Stimulated activated CD4-positive, alpha-beta T cell treated with anti-CD3 and anti-CD28 coated beads, TNF-alpha, amount 100 ng/mL, for 48 hours (primary cell): Measurements from ENCODE around the gene LYST.
A peak's percentile ranks its signal among the peaks of the same experiment; 100 is the strongest.
"Not testable (repeated sequence)": the region's sequence is repeated elsewhere in the genome, so short reads cannot be mapped to it uniquely, and the experiment has no call there.

Experiments
- DNase-seq, 3 donors: peaks; one replicate each; pipeline ENCODE4 v3.0.0-alpha.2; 2020; ENCODE audit warnings: low read depth in 3 of 3

The LYST gene, protein sequence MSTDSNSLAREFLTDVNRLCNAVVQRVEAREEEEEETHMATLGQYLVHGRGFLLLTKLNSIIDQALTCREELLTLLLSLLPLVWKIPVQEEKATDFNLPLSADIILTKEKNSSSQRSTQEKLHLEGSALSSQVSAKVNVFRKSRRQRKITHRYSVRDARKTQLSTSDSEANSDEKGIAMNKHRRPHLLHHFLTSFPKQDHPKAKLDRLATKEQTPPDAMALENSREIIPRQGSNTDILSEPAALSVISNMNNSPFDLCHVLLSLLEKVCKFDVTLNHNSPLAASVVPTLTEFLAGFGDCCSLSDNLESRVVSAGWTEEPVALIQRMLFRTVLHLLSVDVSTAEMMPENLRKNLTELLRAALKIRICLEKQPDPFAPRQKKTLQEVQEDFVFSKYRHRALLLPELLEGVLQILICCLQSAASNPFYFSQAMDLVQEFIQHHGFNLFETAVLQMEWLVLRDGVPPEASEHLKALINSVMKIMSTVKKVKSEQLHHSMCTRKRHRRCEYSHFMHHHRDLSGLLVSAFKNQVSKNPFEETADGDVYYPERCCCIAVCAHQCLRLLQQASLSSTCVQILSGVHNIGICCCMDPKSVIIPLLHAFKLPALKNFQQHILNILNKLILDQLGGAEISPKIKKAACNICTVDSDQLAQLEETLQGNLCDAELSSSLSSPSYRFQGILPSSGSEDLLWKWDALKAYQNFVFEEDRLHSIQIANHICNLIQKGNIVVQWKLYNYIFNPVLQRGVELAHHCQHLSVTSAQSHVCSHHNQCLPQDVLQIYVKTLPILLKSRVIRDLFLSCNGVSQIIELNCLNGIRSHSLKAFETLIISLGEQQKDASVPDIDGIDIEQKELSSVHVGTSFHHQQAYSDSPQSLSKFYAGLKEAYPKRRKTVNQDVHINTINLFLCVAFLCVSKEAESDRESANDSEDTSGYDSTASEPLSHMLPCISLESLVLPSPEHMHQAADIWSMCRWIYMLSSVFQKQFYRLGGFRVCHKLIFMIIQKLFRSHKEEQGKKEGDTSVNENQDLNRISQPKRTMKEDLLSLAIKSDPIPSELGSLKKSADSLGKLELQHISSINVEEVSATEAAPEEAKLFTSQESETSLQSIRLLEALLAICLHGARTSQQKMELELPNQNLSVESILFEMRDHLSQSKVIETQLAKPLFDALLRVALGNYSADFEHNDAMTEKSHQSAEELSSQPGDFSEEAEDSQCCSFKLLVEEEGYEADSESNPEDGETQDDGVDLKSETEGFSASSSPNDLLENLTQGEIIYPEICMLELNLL (N-terminal part only)

DNA sequence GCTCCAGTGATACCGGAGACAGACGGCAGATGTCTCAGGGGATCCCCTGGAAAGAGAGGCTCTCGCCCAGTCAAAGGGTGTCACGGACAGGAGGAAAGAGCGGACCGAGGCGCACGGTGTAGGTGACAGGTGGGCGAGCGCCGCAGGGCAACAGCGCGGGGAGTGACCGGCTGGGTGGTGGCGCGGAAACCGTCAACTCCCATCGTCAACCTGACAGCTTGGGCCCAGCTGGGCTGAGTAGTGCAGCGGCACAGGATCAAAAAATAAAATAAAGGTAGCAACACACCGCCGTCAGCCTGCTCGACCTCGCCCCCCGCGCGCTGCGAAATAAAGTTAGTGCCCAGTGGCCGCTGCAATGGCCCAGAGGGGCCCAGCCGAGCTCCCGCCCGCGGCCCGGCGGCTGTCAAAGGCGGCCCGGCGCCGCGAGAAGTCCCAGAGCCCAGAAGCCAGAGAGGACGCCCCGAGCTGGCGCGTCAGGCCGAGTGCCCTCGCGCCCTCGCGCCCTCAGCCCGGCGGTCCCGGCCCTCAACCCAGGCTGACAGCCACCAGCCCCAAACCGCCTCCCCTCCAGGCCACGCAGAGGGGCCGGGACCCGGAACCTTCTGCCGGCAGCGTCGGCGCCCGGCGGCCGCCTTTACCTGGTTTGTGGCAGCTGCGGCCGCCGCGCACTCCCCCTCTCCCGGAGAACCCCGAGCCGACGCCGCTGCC is at the start of gene LYST:
LYST (minus strand) TSS at position 702 of the 708 bp plus-strand sequence. CDS start 36,489 bp downstream, outside the sequence.
- DNase-seq = no peak

DNA sequence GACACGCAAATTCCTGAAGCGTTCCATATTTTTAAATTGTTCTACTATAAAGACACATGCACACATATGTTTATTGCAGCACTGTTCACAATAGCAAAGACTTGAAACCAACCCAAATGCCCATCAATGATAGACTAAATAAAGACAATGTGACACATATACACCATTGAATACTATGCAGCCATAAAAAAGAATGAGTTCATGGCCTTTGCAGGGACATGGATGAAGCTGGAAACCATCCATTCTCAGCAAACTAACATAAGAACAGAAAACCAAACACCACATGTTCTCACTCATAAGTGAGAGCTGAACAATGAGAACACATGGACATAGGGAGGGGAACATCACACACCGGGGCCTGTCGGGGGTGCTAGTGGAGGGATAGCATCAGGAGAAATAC is 48.8 kb upstream of the LYST start:
- DNase-seq = not testable (repeated sequence)

DNA sequence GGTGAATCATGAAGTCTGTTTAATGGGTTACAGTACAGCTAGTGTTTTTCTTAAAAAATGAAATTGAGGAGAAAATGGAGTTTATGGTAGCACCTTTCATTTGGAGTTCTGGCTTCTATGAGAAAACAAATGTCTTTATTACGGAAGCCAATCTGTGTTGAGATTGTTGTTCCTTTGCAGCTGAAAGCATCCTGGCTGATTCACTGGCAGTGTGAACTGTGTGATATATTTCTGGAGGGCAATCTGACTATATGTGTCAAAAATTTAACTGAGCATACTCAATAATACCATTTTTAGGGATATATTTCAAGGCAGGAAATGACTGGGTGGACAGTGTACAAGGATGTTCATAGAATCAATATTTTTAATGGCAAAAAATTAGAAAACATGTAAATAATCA is 46.6 kb upstream of the LYST start:
- no peak for DNase-seq

DNA sequence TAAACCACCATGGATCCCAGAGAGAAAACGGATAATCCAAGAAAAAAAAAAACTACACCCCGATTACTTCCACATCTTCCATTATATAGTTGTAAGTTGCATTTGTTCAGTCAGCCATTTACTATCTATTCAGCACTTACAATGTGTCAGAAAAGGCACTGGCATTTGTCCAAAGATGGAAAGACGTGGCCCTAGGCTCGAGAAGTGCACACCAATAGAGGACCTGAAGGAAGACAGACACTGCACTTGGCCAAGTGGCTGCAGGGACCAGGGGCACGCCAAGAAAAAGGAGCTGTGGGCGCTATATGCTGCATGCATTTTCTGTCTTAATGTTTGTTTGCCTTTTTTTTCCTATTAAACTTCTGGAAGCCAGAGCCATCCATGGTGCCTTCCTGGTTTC is 45.2 kb upstream of the LYST start:
- no peak for DNase-seq

DNA sequence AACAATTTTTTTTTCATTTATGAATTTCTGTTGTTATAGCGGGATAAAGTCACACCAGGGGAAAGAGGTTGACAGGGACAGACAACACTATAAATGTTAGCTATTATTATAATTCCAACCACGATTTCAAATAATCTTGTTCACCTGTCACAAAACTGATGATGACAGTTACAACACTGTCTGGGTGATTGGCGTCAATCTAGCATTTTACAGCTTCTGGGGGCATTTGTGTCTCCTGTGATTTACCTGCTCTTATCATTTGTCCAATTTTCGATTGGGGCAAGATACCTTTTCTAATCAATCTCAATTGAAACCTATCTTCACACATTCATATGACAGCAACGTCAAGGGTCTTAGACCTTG is 44.6 kb upstream of the LYST start:
- no peak for DNase-seq

DNA sequence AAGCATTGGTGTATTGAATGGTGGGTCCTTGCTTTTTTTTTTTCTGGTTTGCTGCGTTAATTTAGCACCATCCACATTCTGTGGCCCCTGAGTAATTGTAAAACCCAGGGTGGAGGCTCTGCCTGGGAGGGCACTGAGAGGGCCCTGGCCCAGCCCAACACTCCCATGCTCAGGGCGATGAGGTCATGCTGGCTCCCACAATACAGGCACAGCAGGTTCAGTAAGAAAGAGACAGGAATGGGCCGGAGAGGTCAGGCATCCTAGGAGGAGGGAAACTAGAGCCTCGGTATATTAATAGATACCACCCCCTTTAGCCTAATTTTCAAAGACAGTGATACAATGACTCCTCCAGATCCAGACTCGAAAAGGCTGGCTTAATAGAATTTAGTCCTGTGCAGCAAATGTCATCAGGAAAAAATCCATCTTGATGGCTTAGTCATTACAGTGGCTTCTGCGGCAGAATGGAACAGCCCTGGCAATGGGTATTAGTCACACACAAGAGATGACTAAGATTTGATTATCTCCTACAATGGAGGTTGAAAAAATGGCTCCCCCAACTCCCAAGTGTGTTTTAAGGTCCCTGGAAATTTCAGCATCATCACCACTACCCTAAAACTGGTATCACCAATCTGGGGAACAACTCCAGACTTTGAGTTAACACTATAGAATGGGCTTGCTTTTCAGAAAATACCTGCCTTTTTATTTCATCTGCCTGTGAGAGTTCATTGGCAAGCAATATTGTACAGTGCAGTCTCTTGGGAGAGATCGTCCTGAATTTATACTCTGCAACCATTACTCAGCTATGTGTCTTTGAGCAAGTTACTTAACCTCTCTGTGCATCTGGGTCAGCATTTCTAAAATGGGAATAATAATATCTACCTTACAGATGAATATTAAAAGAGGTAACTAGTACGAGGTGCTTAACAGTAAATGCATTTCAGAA is 43.9 kb upstream of the LYST start:
- DNase-seq = peak; percentile 25 to 49 (median 27)

DNA sequence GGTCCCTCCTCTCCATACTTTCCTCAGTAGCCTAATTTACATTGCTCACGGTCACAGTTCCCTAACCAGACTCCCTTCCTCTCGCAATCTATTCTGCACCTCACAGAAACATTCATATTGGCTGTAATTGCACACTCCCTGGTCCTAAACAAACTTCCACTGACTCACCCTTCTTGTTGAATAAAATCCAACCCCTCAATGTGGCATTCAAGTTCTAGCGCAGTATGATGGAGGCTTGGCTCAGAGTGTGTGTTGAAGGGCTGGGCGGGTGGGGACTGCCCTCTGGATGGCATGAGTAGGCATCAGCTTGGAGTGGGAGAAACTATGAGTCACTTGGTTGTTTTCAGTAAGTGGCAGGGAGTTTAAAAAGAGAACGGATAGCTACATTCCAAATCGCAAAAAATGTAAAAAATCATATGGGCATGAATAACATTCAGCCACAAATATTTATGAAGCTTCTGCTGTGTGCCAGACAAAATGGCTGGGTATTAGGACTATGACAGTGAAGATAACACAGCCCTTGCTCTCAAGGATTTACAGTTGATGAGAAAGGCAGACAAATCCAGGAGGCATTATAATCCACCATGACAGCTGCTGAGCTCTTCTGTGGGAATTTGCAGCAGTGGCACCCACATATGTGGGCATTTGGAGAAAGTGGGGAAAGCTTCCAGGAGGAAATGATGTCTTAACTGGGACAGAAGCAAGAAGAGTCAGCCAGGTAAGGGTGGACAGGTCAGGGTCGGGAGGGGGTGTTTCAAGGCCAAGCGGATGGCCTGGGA is 42.2 kb upstream of the LYST start:
- no peak for DNase-seq

DNA sequence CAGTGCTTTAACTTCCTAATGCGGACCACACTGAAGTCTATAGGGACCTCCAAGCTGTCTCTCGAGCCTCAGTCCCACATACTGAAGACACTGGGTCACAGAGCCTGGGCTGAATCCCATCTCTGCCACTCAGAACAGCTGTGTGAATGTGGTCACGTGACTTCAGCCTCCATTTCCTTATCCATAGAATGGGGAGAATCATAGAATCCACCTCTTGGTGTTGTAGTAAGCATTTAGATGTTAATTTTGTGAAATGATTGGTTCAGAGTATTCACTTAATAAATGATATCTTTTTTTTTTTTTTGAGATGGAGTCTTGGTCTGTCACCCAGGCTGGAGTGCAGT is 41.2 kb upstream of the LYST start:
- no peak for DNase-seq

DNA sequence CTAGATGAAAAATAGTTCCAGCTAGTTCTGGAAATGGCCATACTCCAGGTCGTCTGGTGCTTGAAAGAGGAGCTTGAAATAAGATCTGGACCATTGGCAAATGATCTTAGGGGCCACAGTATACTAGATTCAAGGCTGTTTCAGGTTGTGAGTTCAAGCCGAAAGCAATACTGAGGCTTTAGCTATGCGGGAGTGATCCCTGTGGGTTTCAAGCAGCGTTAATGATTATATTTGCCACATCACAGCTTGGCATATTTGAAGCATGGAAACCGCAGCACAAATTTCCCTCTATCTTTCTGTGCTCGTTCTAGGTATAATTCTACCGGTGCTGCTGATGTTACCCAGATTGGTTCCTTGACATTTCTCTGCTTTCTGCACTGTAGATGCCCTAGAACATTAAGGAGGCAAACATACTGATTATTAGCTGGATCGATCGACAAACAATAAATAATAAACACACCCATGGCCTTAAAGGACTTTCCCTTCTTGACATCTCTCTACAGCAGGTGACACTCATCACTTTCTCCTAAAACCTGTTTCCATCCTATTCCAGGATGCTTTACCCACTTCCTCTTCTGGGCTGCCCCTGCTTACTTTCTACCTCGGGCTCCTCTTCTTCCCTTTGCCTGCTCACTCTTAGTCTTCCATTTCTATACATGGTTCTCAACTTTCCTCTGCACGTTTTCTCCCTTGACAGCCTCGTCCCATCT is 40.6 kb upstream of the LYST start:
- DNase-seq = no peak

DNA sequence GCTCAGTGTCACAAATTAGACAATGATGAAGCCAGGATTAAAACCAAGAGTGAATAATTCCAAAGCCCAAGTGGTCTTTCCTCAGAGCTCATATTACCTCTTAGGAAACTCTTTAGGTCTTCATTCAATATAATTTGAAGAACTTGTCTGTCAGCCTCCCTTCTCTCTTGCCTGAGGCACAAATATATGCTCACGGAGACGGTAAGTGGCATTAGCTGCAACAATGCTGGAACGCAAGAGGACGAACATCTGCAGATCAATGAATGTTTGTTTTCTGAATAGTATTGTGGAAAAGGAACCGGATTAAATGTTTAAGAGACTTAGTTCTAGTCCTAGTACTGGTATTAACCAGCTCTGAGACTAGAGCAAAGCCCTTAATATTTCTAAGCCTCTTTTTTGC is 39.7 kb upstream of the LYST start:
- no peak for DNase-seq

DNA sequence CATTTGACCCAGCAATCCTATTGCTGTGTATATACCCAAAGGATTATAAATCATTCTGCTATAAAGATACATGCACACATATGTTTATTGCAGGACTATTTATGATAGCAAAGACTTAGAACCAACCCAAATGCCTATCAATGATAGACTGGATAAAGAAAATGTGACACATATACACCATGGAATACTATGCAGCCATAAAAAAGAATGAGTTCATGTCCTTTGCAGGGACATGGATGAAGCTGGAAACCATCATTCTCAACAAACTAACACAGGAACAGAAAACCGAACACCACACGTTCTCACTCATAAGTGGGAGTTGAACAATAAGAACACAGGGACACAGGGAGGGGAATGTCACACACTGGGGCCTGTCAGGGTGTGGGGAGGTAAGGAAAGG is 37.1 kb upstream of the LYST start:
- DNase-seq = not testable (repeated sequence)

DNA sequence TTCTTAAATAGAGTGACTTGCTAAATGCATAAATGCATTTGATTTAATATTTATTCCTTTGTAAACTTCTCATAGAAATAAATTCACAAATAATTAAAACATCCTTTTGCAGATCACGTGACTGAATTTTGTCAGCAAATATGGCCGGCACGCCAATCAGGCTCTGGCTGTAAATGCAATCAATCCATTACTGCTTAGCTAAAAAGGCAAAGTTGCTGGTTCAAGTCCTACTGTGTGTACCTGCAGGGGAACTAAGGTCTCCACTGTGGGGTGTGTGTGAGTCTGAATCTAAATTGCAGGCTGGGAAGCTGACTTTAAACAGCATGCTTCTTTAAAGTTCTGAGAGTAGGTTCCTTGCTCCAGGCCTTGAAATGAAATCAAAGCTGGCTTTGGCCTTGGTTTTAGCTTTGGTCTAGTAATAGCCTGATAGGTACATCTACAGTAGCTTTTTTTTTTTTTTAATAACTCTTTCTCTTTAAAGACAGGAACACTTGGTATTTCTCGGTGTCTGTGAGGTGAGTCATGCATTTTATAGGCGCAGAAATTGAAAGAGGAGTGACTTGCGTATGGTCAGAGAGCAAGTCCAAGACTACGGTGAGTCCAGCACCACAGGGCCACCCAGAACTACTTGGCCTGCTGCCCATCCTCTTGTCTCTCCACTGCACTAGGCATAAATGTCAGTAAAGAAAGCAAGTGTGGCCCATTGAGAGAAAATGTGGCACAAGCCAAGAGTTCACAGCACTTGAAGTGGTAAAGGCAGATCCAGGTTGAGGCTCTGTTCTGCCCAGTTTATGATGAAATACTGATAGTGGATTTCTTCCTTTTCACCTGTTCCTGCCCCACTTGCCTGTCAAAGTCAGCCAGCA is 36.2 kb upstream of the LYST start:
- DNase-seq = no peak

DNA sequence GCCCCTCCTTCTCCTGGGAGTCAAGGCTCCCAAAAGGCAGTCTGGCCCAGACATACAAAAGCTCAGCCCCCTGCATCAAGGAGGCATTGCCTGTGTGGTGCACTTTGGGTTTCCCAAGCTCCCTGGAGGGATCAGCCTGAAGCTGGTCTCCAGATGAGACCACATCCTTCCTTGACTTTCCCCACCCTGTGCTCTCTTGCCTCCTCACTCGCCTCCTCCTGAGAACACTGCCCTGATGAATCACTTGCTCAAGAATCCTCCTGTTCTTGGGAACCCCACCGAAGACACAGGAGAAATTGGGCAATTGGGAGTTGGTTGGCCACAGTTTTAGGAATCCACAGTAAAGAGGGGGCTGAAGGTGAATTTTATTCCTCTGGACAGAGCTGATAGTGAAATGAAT is 34.8 kb upstream of the LYST start:
- DNase-seq = no peak

DNA sequence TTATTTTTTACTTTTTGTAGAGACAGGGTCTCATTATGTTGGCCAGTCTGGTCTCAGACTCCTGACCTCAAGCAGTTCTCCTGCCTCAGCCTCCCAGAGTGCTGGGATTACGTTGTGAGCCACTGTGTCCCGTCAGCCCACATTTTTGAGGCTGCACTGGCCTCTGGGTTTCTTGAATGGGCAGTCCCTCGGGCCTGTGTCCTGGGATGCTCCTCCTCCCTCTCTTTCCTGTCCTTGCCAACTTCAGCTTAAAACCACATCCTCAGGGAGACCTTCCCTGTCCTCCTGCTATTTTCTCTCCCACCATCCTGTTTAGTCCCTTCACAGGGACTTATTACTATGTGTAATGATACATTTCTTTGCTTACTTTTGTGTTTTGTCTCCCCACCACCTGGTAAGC is 31.4 kb upstream of the LYST start:
- no peak for DNase-seq

DNA sequence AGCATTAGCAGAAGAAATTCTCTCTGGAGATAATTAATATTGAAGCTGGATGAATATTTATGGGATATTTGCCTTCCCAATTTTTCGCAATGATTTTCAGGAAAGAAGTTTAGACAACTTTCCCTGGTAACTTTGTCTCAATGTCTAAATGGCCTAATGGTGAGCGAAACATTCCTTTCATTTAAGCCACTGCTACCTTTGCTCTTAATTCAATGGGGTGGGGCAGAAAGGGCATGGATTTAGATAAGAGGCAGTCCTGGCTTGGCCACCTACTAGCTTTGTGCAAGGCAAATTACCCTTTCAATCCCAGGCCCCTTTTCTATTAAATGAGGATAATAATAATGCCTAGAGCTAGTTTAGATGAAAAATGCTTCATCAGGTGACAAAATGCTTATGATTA is 27.1 kb upstream of the LYST start:
- no peak for DNase-seq

DNA sequence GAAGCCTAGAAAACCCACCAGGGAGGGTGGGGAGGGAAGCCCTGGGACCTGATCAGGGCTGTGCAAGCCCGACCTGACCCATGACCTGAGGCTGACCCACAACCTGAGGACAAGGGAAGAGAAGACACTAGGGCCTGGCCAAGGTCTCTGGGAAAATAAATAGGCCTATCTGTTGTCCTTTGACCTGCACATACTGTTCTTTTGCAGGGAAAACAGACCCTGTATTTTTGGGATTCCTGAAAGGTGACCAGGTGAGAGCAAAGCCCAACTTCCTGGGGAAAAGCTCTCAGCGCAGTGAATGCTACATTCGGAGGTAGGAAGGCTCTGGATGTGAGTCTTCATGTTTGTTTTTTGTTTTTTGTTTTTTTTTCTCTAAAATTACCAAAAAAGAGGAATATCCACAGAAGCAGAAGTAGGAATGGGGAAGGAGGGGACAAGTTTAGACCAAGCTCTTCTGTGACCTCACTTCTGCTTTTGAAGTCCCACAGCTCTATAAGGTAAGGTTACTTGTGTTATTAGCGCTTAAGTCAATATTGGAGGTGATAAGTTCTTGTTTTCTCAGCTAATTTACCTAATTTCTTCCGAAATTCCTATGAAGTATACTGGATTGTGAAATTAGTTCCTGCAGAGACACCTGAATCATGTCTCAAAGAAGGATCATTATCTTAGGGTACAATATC is 26.2 kb upstream of the LYST start:
- DNase-seq = no peak

DNA sequence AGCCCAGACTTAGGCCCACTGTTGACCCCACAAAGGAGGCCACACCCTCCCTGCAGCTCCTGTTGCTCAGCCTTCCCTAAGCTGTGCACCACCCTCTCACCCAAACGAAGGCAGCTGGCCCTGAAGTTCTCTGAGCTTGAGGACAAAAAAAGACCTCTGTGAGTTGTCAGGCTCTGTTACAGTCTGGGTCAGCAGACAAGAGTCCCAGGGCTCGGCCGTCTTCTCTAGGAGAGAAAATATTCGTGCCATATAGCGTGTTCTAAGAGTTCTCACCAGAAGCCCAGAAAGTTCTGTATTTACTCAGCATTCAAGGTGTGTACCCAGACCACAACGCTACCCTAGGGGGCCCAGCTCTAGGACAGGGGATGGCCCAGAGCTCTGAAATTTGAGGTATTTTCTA is 25.5 kb upstream of the LYST start:
- DNase-seq = no peak
